Measurements from ENCODE around the gene GTF2A1L.

DNA sequence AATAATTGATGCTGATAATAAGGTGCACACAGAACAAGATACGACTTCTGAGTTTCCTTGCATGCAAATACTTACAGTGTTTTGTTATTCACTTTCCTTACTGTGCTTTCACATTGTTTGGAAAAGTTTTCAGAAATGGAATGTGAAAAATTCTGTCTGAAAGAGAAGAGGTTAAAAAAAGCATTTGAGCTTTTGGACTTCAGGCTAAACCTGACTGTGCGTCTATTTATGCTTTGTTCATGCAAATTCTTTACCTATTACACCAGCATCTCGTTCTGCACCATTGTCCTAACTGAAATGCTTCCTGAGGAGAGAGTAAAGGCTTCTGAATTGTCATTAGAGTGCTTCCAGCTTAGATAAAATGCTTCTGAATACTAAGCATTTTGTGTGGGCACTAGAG, 76.5 kb downstream of the GTF2A1L start:
- TF ChIP-seq, protein P1, sequence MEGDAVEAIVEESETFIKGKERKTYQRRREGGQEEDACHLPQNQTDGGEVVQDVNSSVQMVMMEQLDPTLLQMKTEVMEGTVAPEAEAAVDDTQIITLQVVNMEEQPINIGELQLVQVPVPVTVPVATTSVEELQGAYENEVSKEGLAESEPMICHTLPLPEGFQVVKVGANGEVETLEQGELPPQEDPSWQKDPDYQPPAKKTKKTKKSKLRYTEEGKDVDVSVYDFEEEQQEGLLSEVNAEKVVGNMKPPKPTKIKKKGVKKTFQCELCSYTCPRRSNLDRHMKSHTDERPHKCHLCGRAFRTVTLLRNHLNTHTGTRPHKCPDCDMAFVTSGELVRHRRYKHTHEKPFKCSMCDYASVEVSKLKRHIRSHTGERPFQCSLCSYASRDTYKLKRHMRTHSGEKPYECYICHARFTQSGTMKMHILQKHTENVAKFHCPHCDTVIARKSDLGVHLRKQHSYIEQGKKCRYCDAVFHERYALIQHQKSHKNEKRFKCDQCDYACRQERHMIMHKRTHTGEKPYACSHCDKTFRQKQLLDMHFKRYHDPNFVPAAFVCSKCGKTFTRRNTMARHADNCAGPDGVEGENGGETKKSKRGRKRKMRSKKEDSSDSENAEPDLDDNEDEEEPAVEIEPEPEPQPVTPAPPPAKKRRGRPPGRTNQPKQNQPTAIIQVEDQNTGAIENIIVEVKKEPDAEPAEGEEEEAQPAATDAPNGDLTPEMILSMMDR (IDR thresholded peaks at IDR 0.05; ENCODE audit: low read length), result no peak
- TF ChIP-seq EZH2 (optimal IDR thresholded peaks at IDR 0.05; ENCODE audit: low read depth, low read length), result no peak
- TF ChIP-seq EZH2phosphoT487 (IDR thresholded peaks at IDR 0.05; ENCODE audit: low read length), result no peak
